Left ventricle myocardium inferior (tissue), 1 donor: Measurements from ENCODE around the gene GAREM2. TPM values are rescaled to one million over a fixed set of nuclear protein-coding genes. Genes with fewer than 3 reads are reported as not detected.

Experiments
- DNase-seq: peaks from one replicate; pipeline ENCODE4 v3.0.0-alpha.2; 2020
- H3K27ac ChIP-seq: fragments of 200-600 bp; replicated peaks from 2 replicates; pipeline ENCODE4 v1.8.0; 2021
- H3K27me3 ChIP-seq: fragments of 200-600 bp; 2 replicates; pipeline ENCODE4 v1.8.0; 2021; ENCODE audit warnings: low read depth
- H3K36me3 ChIP-seq: fragments of 200-600 bp; 2 replicates; pipeline ENCODE4 v1.8.0; 2021
- H3K4me1 ChIP-seq: fragments of 200-600 bp; 2 replicates; pipeline ENCODE4 v1.8.0; 2021
- H3K4me3 ChIP-seq: fragments of 200-600 bp; 2 replicates; pipeline ENCODE4 v1.8.0; 2021; ENCODE audit warnings: mild to moderate bottlenecking, moderate library complexity
- H3K9me3 ChIP-seq: fragments of 200-600 bp; replicated peaks from 2 replicates; pipeline ENCODE4 v1.8.0; 2021
- CTCF ChIP-seq: fragments of 200-600 bp; IDR thresholded peaks from 2 replicates; pipeline ENCODE4 v1.8.0; 2021; ENCODE audit warnings: antibody characterized with exemption, mild to moderate bottlenecking, borderline replicate concordance
- intact Hi-C: fragments of 100-400 bp; cut with micrococcal nuclease; formaldehyde crosslinking; loops from one replicate; pipeline ENCODE4 v1.11.0; 2022
- total RNA-seq: library from RNA; stranded (reverse); fragmentation: NEBNext Ultra II Directional; extraction: Animal tissue kit (Norgen Biotek cat#: 25700); gene quantifications from one replicate; pipeline ENCODE4 v1.2.1, GENCODE V29; 2021
- donor health status: DM: no; HTN: yes; CAD: no; lungs with severe emphysema.

The GAREM2 gene
- total RNA-seq, 1 donor from 2014 or later: 0.93 TPM

- Histone ChIP-seq H3K9me3 (no peaks in the 10 kb centered on the region), H3K27ac (no peak overlapping the region), H3K4me3 (no peak overlapping the region), H3K4me1 (peaks cover 30% of the 10 kb centered on the region), H3K36me3 (peaks cover 21% of the 10 kb centered on the region), H3K27me3 (no peaks in the 10 kb centered on the region)
- DNase-seq: no peak
- TF ChIP-seq CTCF: no peak
- intact Hi-C loops: no loop called here
Observed at GRCh38 chr2:26136451-26136850, 36.4 kb upstream of the GAREM2 start.

- Histone ChIP-seq H3K36me3 (peaks cover 15% of the 10 kb centered on the region), H3K4me3 (no peak overlapping the region), H3K4me1 (peaks cover 22% of the 10 kb centered on the region), H3K27me3 (no peaks in the 10 kb centered on the region), H3K27ac (no peak overlapping the region), H3K9me3 (no peaks in the 10 kb centered on the region)
- intact Hi-C loops: loop anchor here (5.0 kb wide), 1 partner anchor 147 kb away; no protein-coding TSS in a partner anchor
- no peak for TF ChIP-seq CTCF
- no peak for DNase-seq
Observed at GRCh38 chr2:26139269-26140183, 33.4 kb upstream of the GAREM2 start.

- TF ChIP-seq CTCF: no peak
- intact Hi-C loops: loop anchor here (5.0 kb wide), 1 partner anchor 149 kb away; no protein-coding TSS in a partner anchor
Observed at GRCh38 chr2:26141145-26141769, 31.6 kb upstream of the GAREM2 start.

GRCh38 chr2:26144031-26144430, 28.9 kb upstream of the GAREM2 start:
- H3K9me3 ChIP-seq: no peaks in the 10 kb centered on the region
- H3K4me1 ChIP-seq: peaks cover 5% of the 10 kb centered on the region
- no peak for TF ChIP-seq CTCF
- no peak for DNase-seq
- no peak overlapping the region for H3K27ac ChIP-seq
- H3K27me3 ChIP-seq: no peaks in the 10 kb centered on the region
- H3K4me3 ChIP-seq: no peak overlapping the region
- no peaks in the 10 kb centered on the region for H3K36me3 ChIP-seq
- intact Hi-C loops: loop anchor here (5.0 kb wide), 1 partner anchor 152 kb away; no protein-coding TSS in a partner anchor

More at GRCh38 chr2:26141145-26141769, 31.6 kb upstream of the GAREM2 start:
- Histone ChIP-seq H3K9me3 (no peaks in the 10 kb centered on the region), H3K27me3 (no peaks in the 10 kb centered on the region), H3K4me3 (no peak overlapping the region), H3K36me3 (peaks cover 3% of the 10 kb centered on the region), H3K27ac (no peak overlapping the region), H3K4me1 (peaks cover 12% of the 10 kb centered on the region)
- no peak for DNase-seq

GRCh38 chr2:26144953-26145680, 27.8 kb upstream of the GAREM2 start:
- intact Hi-C loops: loop anchor here (5.0 kb wide), 1 partner anchor 153 kb away; no protein-coding TSS in a partner anchor
- Histone ChIP-seq H3K27me3 (no peaks in the 10 kb centered on the region), H3K36me3 (no peaks in the 10 kb centered on the region), H3K27ac (no peak overlapping the region), H3K4me1 (peaks cover 5% of the 10 kb centered on the region), H3K9me3 (no peaks in the 10 kb centered on the region), H3K4me3 (no peak overlapping the region)
- DNase-seq: peak; percentile 37
- peak; percentile 82 for TF ChIP-seq CTCF
